Peyer's patch (tissue), 4 donors: ENCODE data around the gene SNRPA. TPM values are rescaled to one million over a fixed set of nuclear protein-coding genes. Genes with fewer than 3 reads are reported as not detected.

Experiments
- DNase-seq, 3 donors: peaks; one replicate each; pipeline ENCODE4 v3.0.0-alpha.2; 2017 to 2019
- H3K27ac ChIP-seq, 4 donors: fragments of 200-600 bp; sonication (generic); one replicate each; pipeline ENCODE4 v1.5.1; 2016 to 2019
- H3K27me3 ChIP-seq, 2 donors: fragments of 200-600 bp; sonication (generic); one replicate each; pipeline ENCODE4 v1.5.1; 2019
- H3K36me3 ChIP-seq, 3 donors: fragments of 200-600 bp; sonication (generic); one replicate each; pipeline ENCODE4 v1.5.1; 2016 to 2019
- H3K4me1 ChIP-seq, 4 donors: fragments of 200-600 bp; sonication (generic); one replicate each; pipeline ENCODE4 v1.5.1; 2016 to 2019
- H3K4me3 ChIP-seq, 4 donors: fragments of 200-600 bp; sonication (generic); 1 replicate in 3 of 4; 2 replicates in 1 of 4; pipeline ENCODE4 v1.5.1; 2016 to 2019; ENCODE audit warnings: mild to moderate bottlenecking in 1 of 4
- H3K9me3 ChIP-seq, 4 donors: fragments of 200-600 bp; sonication (generic); one replicate each; pipeline ENCODE4 v1.5.1; 2016 to 2019; ENCODE audit warnings: mild to moderate bottlenecking in 1 of 4
- POLR2A ChIP-seq, 2 donors: fragments of 450-650 bp; IDR thresholded peaks; one replicate each; pipeline ENCODE4 v1.5.1; 2017; ENCODE audit warnings: antibody characterized with exemption in 2 of 2, mild to moderate bottlenecking in 2 of 2, moderate library complexity in 2 of 2
- total RNA-seq, 4 donors: library from RNA; depleted of rRNA; stranded (reverse); fragments of >200 nt; gene quantifications; one replicate each; pipeline ENCODE4 v1.1.0, GENCODE V29; 2016
- TF ChIP-seq, protein P1 (sequence below), 6 experiments: fragments of 450-650 bp in 4 of 6; fragments of 200-600 bp in 2 of 6; sonication (generic) in 1 of 6; IDR thresholded peaks; one replicate each; pipeline ENCODE4 v1.5.1; 2017 to 2019; ENCODE audit warnings: antibody characterized with exemption in 6 of 6, mild to moderate bottlenecking in 3 of 6, moderate library complexity in 1 of 6

The SNRPA gene
- total RNA-seq, 4 donors from 2014 or later = 44.5 to 104 (median 72.1) TPM

DNA sequence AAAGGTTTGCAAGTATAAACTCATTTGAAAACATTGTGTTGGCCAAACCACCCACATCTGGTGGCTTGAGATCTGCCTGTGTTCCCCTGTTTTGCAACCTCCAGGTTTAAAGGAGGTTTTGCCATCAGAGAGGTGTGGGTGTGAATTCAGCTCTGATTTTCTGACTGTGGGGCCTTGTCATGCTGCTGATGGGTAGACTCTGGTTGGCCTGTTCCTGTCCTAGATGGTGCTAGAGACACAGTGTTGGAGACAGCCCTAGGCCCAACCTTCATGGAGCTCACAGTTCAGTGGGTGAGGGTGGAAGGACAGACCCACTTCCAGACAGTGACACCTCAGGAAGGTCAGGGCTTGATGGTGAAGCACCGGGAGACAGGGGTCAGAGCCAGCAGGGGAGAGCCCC, 34.5 kb downstream of the SNRPA start:
- peaks cover 0 to 26% (median 0%) of the 10 kb centered on the region in 3 donors for H3K36me3 ChIP-seq
- no peaks in the 10 kb centered on the region for H3K4me1 ChIP-seq
- no peak for DNase-seq
- H3K27ac ChIP-seq = no peak overlapping the region
- no peak for TF ChIP-seq POLR2A (IDR thresholded peaks at IDR 0.05)
- TF ChIP-seq, protein P1, sequence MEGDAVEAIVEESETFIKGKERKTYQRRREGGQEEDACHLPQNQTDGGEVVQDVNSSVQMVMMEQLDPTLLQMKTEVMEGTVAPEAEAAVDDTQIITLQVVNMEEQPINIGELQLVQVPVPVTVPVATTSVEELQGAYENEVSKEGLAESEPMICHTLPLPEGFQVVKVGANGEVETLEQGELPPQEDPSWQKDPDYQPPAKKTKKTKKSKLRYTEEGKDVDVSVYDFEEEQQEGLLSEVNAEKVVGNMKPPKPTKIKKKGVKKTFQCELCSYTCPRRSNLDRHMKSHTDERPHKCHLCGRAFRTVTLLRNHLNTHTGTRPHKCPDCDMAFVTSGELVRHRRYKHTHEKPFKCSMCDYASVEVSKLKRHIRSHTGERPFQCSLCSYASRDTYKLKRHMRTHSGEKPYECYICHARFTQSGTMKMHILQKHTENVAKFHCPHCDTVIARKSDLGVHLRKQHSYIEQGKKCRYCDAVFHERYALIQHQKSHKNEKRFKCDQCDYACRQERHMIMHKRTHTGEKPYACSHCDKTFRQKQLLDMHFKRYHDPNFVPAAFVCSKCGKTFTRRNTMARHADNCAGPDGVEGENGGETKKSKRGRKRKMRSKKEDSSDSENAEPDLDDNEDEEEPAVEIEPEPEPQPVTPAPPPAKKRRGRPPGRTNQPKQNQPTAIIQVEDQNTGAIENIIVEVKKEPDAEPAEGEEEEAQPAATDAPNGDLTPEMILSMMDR (IDR thresholded peaks at IDR 0.05) = no peak
- no peaks in the 10 kb centered on the region for H3K27me3 ChIP-seq
- H3K4me3 ChIP-seq = no peak overlapping the region
- H3K9me3 ChIP-seq = no peaks in the 10 kb centered on the region

DNA sequence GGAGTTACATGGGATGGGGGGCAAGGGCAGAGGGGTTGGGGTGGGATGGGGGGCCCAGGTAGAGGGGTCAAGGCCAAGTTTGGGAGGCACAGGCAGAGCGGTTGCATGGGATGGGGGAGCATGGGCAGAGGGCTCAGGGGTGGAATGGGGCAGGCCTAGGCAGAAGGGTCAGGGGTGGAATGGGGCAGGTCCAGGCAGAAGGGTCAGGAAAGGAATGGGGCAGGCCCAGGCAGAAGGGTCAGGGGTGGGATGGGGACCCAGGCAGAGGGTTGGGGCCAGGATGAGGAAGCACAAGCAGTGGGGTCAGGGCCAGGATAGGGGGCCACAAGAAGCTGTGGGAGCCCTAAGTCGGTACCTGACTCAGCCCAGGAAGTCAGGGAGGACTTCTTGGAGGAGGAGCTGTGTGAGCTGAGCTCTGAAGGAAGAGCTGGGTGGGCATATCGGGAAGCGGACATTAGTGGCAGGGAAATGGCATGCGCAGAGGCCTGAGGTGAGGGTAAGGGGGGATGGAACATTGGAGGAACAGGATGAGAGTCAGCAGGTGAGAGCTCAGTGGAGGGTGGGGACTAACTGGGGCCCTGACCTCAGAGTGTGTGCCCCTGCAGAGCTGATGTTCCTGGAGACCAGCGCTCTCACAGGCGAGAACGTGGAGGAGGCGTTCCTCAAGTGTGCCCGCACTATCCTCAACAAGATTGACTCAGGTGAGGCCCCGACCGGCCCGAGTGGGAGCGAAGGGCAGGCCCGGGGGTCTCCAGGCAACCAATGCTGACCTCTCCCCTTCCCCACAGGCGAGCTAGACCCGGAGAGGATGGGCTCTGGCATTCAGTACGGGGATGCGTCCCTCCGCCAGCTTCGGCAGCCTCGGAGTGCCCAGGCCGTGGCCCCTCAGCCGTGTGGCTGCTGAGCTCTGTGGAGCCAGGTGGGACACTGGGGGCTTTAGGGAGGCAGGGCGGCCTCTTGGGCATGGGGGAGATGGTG, 35.3 kb downstream of the SNRPA start:
- Histone ChIP-seq H3K9me3 (no peaks in the 10 kb centered on the region), H3K27ac (no peak overlapping the region), H3K4me1 (peaks cover 0 to 2% (median 0%) of the 10 kb centered on the region in 4 donors), H3K27me3 (no peaks in the 10 kb centered on the region), H3K4me3 (no peak overlapping the region), H3K36me3 (peaks cover 0 to 29% (median 0%) of the 10 kb centered on the region in 3 donors)
- TF ChIP-seq POLR2A (IDR thresholded peaks at IDR 0.05) = no peak
- TF ChIP-seq, protein P1 (IDR thresholded peaks at IDR 0.05) = no peak
- no peak for DNase-seq

DNA sequence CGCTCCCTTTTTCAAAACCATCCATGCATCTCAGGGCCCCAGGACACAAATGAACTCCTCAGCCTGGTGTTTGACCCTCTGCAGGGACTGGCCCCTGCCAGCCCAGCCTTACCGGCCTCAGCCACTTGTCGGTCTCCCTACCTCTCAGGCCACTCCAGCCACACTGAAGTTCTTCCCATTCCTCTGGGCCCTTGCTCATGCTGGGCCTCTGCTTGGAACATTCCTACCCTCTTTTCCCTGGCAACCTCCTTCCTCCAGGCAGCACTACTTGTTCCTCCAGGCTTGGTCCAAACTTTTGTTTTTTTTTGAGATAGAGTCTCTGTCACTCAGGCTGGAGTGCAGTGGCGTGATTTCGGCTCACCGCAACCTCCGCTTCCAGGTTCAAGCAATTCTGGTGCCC, 40.3 kb downstream of the SNRPA start:
- Histone ChIP-seq H3K36me3 (peaks cover 0 to 21% (median 0%) of the 10 kb centered on the region in 3 donors), H3K4me1 (peaks cover 0 to 11% (median 0%) of the 10 kb centered on the region in 4 donors), H3K4me3 (no peak overlapping the region), H3K27ac (no peak overlapping the region), H3K9me3 (no peaks in the 10 kb centered on the region), H3K27me3 (no peaks in the 10 kb centered on the region)
- no peak for DNase-seq
- no peak for TF ChIP-seq POLR2A (IDR thresholded peaks at IDR 0.05)
- TF ChIP-seq, protein P1 (IDR thresholded peaks at IDR 0.05) = no peak

DNA sequence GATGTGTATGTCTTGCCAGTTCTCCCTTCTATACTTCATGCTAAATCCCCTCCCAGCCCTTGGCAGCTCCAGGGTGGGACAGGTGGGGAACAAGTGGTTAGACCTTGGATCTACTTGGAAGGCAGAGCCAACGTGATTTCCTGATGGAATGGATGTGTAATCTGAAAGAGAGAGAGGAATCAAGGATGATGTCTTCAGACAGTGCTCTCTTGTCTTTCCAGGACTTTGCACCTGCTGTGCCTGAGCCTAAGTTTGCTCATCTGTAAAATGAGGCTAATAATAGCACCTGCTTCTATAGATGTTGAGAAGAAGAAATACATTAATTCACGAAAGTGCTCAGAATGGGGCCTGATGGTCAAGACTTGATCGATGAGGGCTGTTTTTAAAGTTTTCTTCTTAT, 41.0 kb downstream of the SNRPA start:
- peaks cover 0 to 15% (median 0%) of the 10 kb centered on the region in 3 donors for H3K36me3 ChIP-seq
- H3K9me3 ChIP-seq = no peaks in the 10 kb centered on the region
- no peak for DNase-seq
- H3K4me1 ChIP-seq = peaks cover 0 to 11% (median 0%) of the 10 kb centered on the region in 4 donors
- peak overlapping the region in 2 of 4 donors; percentile 36 to 71 for H3K27ac ChIP-seq
- H3K4me3 ChIP-seq = no peak overlapping the region
- H3K27me3 ChIP-seq = no peaks in the 10 kb centered on the region
- TF ChIP-seq, protein P1 (IDR thresholded peaks at IDR 0.05) = no peak
- no peak for TF ChIP-seq POLR2A (IDR thresholded peaks at IDR 0.05)

DNA sequence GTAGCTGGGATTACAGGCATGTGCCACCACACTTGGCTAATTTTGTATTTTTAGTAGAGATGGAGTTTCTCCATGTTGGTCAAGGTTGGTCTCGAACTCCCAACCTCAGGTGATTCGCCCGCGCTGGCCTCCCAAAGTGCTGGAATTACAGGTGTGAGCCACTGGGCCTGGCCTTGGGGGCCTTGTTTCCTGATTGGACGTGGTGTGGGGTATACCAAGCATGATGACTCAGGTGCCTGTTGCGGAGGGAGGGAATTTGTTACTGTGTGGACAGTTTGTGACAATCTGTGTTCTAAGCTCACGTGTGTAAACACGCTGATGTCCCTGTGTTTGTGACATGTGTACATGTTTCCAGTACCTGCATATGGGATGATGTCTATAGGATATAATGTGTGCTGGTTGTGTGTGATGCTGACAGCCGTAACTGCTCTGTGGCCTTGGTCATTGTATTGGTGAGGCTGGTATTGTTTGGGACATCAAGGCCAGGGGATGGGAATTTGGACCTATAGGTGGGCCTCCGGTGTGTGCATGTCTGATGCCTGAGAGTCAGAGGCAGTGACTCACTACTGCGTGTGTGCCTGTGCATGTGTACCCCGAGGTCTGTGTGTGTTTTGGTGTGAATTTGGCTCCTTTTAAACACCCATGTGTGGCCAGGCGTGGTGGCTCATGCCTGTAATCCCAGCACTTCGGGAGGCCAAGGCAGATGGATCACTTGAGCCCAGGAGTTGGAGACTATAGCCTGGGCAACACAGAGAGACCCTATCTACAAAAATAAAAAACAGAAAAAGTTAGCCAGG, 46.4 kb downstream of the SNRPA start:
- Histone ChIP-seq H3K36me3 (peaks cover 0 to 15% (median 0%) of the 10 kb centered on the region in 3 donors), H3K4me1 (peaks cover 16 to 38% (median 27%) of the 10 kb centered on the region in 4 donors), H3K9me3 (no peaks in the 10 kb centered on the region), H3K27ac (peak overlapping the region; percentile 88 to 98 (median 98)), H3K27me3 (no peaks in the 10 kb centered on the region), H3K4me3 (peak overlapping the region in 1 of 4 donors; percentile 55)
- DNase-seq = no peak
- TF ChIP-seq, protein P1 (IDR thresholded peaks at IDR 0.05) = no peak
- TF ChIP-seq POLR2A (IDR thresholded peaks at IDR 0.05) = no peak
